ENCODE measurements around the gene BPNT1. TPM values are rescaled to one million over a fixed set of nuclear protein-coding genes. Genes with fewer than 3 reads are reported as not detected.

BPNT1 gene
- total and polyA plus RNA-seq, 2 donors (not counting 1 experiment from before 2014, with no cell fraction given): 18.3 to 24.4 TPM

DNA sequence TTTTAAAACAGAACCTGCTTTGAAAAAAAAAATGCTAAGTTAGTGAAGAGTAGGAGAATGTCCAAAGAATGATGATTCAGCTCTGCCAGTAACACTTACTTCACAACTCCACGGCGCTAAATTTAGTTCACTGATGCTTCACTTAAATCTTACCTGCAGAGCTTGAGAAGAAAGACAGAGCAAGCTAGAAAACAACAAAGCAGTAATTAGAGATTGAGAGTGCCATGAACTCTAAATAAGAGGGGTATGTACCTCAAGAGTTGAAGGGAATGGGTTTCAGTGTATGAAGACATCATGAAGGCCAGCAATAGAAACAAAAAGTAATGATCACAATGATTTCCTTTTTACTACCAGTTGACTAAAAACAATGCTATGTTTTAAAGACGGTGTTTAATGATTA is 76.1 kb downstream of the BPNT1 start:
- intact Hi-C loops (cut with micrococcal nuclease): no loop called here
- WGBS (ENCODE audit: insufficient coverage): no CpG with 5 or more reads among the region's 3 CpGs
- H3K36me3 ChIP-seq (replicated peaks in 1 of 2; ENCODE audit: control extremely low read depth in 1 of 2, control insufficient read depth in 1 of 2, extremely low read depth in 1 of 2, insufficient read depth in 2 of 2, low read length in 1 of 2): peaks cover 14 to 77% of the 10 kb centered on the region in 2 experiments
- no peaks in the 10 kb centered on the region for H3K27me3 ChIP-seq (replicated peaks in 1 of 4; ENCODE audit: control extremely low read depth in 1 of 4, control insufficient read depth in 3 of 4, insufficient read depth in 4 of 4, low read length in 3 of 4)
- Mint-ChIP-seq H3K27ac (no peak overlapping the region), H3K4me1 (no peaks in the 10 kb centered on the region), H3K4me3 (no peak overlapping the region), H3K9me3 (ENCODE audit: insufficient read depth) (no peaks in the 10 kb centered on the region), H3K27me3 (no peaks in the 10 kb centered on the region)
- no peak for TF ChIP-seq EZH2 (IDR thresholded peaks at IDR 0.05; ENCODE audit: borderline replicate concordance, insufficient read depth, low read depth, low read length, poor library complexity, severe bottlenecking)
- TF ChIP-seq, protein P1, sequence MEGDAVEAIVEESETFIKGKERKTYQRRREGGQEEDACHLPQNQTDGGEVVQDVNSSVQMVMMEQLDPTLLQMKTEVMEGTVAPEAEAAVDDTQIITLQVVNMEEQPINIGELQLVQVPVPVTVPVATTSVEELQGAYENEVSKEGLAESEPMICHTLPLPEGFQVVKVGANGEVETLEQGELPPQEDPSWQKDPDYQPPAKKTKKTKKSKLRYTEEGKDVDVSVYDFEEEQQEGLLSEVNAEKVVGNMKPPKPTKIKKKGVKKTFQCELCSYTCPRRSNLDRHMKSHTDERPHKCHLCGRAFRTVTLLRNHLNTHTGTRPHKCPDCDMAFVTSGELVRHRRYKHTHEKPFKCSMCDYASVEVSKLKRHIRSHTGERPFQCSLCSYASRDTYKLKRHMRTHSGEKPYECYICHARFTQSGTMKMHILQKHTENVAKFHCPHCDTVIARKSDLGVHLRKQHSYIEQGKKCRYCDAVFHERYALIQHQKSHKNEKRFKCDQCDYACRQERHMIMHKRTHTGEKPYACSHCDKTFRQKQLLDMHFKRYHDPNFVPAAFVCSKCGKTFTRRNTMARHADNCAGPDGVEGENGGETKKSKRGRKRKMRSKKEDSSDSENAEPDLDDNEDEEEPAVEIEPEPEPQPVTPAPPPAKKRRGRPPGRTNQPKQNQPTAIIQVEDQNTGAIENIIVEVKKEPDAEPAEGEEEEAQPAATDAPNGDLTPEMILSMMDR (IDR thresholded peaks at IDR 0.05): no peak
- CTCF ChIA-PET: interaction anchor here (1.0 to 1.4 kb wide), 2 partner anchors 25 to 95 kb away, joined by 3 read pairs; no protein-coding TSS in a partner anchor
- H3K9ac ChIP-seq (ENCODE audit: low read length): no peak overlapping the region
- H3K9me3 ChIP-seq (ENCODE audit: control extremely low read depth in 1 of 3, control insufficient read depth in 2 of 3, insufficient read depth in 1 of 3, low read length in 2 of 3): no peaks in the 10 kb centered on the region
- ATAC-seq (ENCODE audit: low read depth): no peak
- no peak for DNase-seq
- H3K4me3 ChIP-seq (ENCODE audit: control extremely low read depth in 1 of 5, extremely low read depth in 1 of 5, insufficient read depth in 1 of 5, low read depth in 2 of 5, low read length in 4 of 5): no peak overlapping the region
- POLR2A ChIA-PET: no interaction called here
- H3K79me2 ChIP-seq (ENCODE audit: control insufficient read depth, insufficient read depth, low read length): no peaks in the 10 kb centered on the region
- H3K27ac ChIP-seq (ENCODE audit: low read length in 2 of 2): no peak overlapping the region
- H3K4me2 ChIP-seq (replicated peaks; ENCODE audit: low read depth, low read length, poor library complexity, severe bottlenecking): no peak overlapping the region
- H2AFZ ChIP-seq (ENCODE audit: insufficient read depth, low read depth, low read length, poor library complexity, severe bottlenecking): no peak overlapping the region
- H3K4me1 ChIP-seq (ENCODE audit: control insufficient read depth in 2 of 2, insufficient read depth in 2 of 2, low read length in 2 of 2): no peaks in the 10 kb centered on the region
- no peaks in the 10 kb centered on the region for H4K20me1 ChIP-seq (ENCODE audit: control insufficient read depth, insufficient read depth, low read length, poor library complexity, severe bottlenecking)

DNA sequence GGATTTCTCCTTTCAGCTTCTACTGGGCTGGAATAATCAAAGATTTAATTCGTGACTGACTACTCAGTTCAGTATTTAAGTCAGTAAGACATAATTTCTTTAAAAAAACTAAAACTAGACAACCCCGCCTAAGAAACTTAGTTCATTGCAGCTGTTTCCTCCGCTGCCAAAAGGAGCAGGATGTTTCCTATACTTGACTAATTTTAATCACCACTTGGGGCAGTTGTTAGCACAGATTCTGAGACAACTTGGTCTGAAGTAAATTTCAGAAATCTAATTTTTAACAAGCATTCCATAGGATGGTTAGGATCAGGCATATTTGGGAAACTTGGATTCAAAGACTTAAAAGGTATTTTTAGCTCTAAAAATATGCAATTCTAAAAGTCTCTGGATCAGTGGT is 77.3 kb downstream of the BPNT1 start:
- H3K27ac ChIP-seq (ENCODE audit: low read length in 2 of 2): no peak overlapping the region
- no peaks in the 10 kb centered on the region for H4K20me1 ChIP-seq (ENCODE audit: control insufficient read depth, insufficient read depth, low read length, poor library complexity, severe bottlenecking)
- H3K9ac ChIP-seq (ENCODE audit: low read length): no peak overlapping the region
- H3K9me3 ChIP-seq (ENCODE audit: control extremely low read depth in 1 of 3, control insufficient read depth in 2 of 3, insufficient read depth in 1 of 3, low read length in 2 of 3): no peaks in the 10 kb centered on the region
- H3K27me3 ChIP-seq (replicated peaks in 1 of 4; ENCODE audit: control extremely low read depth in 1 of 4, control insufficient read depth in 3 of 4, insufficient read depth in 4 of 4, low read length in 3 of 4): no peaks in the 10 kb centered on the region
- H3K79me2 ChIP-seq (ENCODE audit: control insufficient read depth, insufficient read depth, low read length): no peaks in the 10 kb centered on the region
- H2AFZ ChIP-seq (ENCODE audit: insufficient read depth, low read depth, low read length, poor library complexity, severe bottlenecking): no peak overlapping the region
- H3K4me1 ChIP-seq (ENCODE audit: control insufficient read depth in 2 of 2, insufficient read depth in 2 of 2, low read length in 2 of 2): no peaks in the 10 kb centered on the region
- H3K27me3 Mint-ChIP-seq: no peaks in the 10 kb centered on the region
- no peak overlapping the region for H3K27ac Mint-ChIP-seq
- intact Hi-C loops (cut with micrococcal nuclease): no loop called here
- ATAC-seq (ENCODE audit: low read depth) (no peak), DNase-seq (no peak)
- H3K4me1 Mint-ChIP-seq: no peaks in the 10 kb centered on the region
- H3K4me3 ChIP-seq (ENCODE audit: control extremely low read depth in 1 of 5, extremely low read depth in 1 of 5, insufficient read depth in 1 of 5, low read depth in 2 of 5, low read length in 4 of 5): no peak overlapping the region
- H3K4me3 Mint-ChIP-seq: no peak overlapping the region
- CTCF ChIA-PET: interaction anchor here (1.0 to 1.4 kb wide), 4 partner anchors 18 to 74 kb away, joined by 3 to 5 read pairs (median 4); no protein-coding TSS in a partner anchor
- POLR2A ChIA-PET: interaction anchor here (0.7 kb wide), 1 partner anchor 15 kb away, joined by 4 read pairs; no protein-coding TSS in a partner anchor
- no peak overlapping the region for H3K4me2 ChIP-seq (replicated peaks; ENCODE audit: low read depth, low read length, poor library complexity, severe bottlenecking)
- 8% methylated on average over 2 of the region's 3 CpGs for WGBS (ENCODE audit: insufficient coverage)
- H3K9me3 Mint-ChIP-seq (ENCODE audit: insufficient read depth): no peaks in the 10 kb centered on the region
- TF ChIP-seq, protein P1 (IDR thresholded peaks at IDR 0.05): no peak
- no peak for TF ChIP-seq EZH2 (IDR thresholded peaks at IDR 0.05; ENCODE audit: borderline replicate concordance, insufficient read depth, low read depth, low read length, poor library complexity, severe bottlenecking)
- H3K36me3 ChIP-seq (replicated peaks in 1 of 2; ENCODE audit: control extremely low read depth in 1 of 2, control insufficient read depth in 1 of 2, extremely low read depth in 1 of 2, insufficient read depth in 2 of 2, low read length in 1 of 2): peaks cover 8 to 71% of the 10 kb centered on the region in 2 experiments
